Type B pancreatic cell (in vitro differentiated cells): ENCODE results near the gene DIAPH1. TPM values are rescaled to one million over a fixed set of nuclear protein-coding genes. Genes with fewer than 3 reads are reported as not detected.

Source experiments
- DNase-seq: peaks from one replicate; pipeline ENCODE4 v3.0.0; 2021; ENCODE audit warnings: mixed read lengths; ENCODE audit not compliant: unreplicated experiment; ENCODE audit errors: extremely low spot score
- H3K27ac Mint-ChIP-seq: 2 replicates; pipeline ENCODE4 v1.8.0; 2021; ENCODE audit warnings: mild to moderate bottlenecking, mixed read lengths
- H3K27me3 Mint-ChIP-seq: 2 replicates; pipeline ENCODE4 v1.8.0; 2021; ENCODE audit warnings: mixed read lengths
- H3K36me3 Mint-ChIP-seq: 2 replicates; pipeline ENCODE4 v1.8.0; 2021; ENCODE audit warnings: mixed read lengths
- H3K4me1 Mint-ChIP-seq: one replicate; pipeline ENCODE4 v1.8.0; 2021; ENCODE audit warnings: mixed read lengths; ENCODE audit not compliant: unreplicated experiment
- H3K4me3 Mint-ChIP-seq: 2 replicates; pipeline ENCODE4 v1.8.0; 2021; ENCODE audit warnings: mild to moderate bottlenecking, mixed read lengths
- H3K9me3 Mint-ChIP-seq: 2 replicates; pipeline ENCODE4 v1.8.0; 2021; ENCODE audit warnings: mixed read lengths
- CTCF ChIP-seq: fragments of 200-600 bp; sonication (generic); conservative IDR thresholded peaks from 2 replicates; pipeline ENCODE4 v1.5.0; 2021; ENCODE audit warnings: antibody characterized with exemption, mild to moderate bottlenecking
- total RNA-seq: library from RNA; stranded (reverse); gene quantifications from 2 replicates; pipeline ENCODE4 v1.2.1, GENCODE V29; 2021; ENCODE audit warnings: low replicate concordance

The DIAPH1 gene
- total RNA-seq, 1 donor from 2014 or later = 79.6 TPM

DNA sequence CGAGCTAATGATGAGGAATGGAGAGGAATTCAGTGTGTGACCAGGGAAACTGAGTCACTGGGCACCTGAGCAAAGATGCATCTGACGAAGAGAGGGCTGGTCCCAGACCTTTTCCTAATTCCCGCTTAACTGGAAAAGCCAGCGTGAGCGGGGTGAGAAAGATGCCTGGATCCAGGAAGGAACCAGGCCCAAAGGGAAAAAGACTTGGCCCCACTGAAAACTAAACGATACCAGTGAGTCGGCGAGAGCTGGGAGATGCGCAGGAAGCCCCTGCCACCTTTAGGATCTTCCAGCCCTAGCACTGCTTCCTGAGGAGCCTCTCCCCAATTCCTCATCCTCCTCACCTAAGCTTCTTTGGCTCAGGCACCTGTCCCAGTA lies 32.9 kb upstream of the DIAPH1 start:
- H3K4me3 Mint-ChIP-seq = peak overlapping the region; percentile 99
- no peaks in the 10 kb centered on the region for H3K27me3 Mint-ChIP-seq
- DNase-seq = no peak
- H3K27ac Mint-ChIP-seq = peak overlapping the region; percentile 9
- no peak for TF ChIP-seq CTCF
- no peaks in the 10 kb centered on the region for H3K9me3 Mint-ChIP-seq
- no peaks in the 10 kb centered on the region for H3K36me3 Mint-ChIP-seq
- peaks cover 4% of the 10 kb centered on the region for H3K4me1 Mint-ChIP-seq

GRCh38 chr5:141650851-141651727 lies 32.3 kb upstream of the DIAPH1 start, which contains the start of gene FCHSD1:
TSS of gene FCHSD1 (minus strand) at chr5:141651418. CDS start at chr5:141651368, 50 bp downstream.
- peaks cover 4% of the 10 kb centered on the region for H3K4me1 Mint-ChIP-seq
- peak within 1 kb of the TSS; percentile 99 for H3K4me3 Mint-ChIP-seq
- peak; percentile 37 for TF ChIP-seq CTCF
- H3K27me3 Mint-ChIP-seq = no peaks in the 10 kb centered on the region
- H3K27ac Mint-ChIP-seq = peak within 1 kb of the TSS; percentile 9
- DNase-seq = peak; percentile 88
- H3K9me3 Mint-ChIP-seq = no peaks in the 10 kb centered on the region
- peaks cover 1% of the 10 kb centered on the region for H3K36me3 Mint-ChIP-seq

DNA sequence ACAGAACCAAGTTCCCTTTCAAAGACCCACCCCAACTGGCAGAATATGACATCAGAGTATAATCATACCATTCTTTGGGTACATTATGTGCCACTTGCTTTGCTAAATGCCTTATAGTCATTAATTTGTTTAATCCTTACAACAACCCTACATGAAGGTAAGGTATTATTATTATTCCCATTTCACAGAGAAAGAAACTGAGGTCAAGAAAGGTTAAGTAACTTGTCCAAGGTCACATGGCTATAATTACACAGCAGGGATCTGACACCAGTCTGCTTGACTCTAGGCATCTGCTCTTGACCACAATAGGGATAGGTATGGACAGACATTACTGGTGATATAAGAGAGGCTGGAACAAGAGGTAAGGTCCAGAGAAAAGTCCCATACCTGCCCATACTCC lies 31.2 kb upstream of the DIAPH1 start:
- no peak for DNase-seq
- Mint-ChIP-seq H3K27ac (no peak overlapping the region), H3K4me1 (peaks cover 4% of the 10 kb centered on the region), H3K36me3 (peaks cover 7% of the 10 kb centered on the region), H3K9me3 (no peaks in the 10 kb centered on the region), H3K4me3 (peak overlapping the region; percentile 99), H3K27me3 (no peaks in the 10 kb centered on the region)
- no peak for TF ChIP-seq CTCF

DNA sequence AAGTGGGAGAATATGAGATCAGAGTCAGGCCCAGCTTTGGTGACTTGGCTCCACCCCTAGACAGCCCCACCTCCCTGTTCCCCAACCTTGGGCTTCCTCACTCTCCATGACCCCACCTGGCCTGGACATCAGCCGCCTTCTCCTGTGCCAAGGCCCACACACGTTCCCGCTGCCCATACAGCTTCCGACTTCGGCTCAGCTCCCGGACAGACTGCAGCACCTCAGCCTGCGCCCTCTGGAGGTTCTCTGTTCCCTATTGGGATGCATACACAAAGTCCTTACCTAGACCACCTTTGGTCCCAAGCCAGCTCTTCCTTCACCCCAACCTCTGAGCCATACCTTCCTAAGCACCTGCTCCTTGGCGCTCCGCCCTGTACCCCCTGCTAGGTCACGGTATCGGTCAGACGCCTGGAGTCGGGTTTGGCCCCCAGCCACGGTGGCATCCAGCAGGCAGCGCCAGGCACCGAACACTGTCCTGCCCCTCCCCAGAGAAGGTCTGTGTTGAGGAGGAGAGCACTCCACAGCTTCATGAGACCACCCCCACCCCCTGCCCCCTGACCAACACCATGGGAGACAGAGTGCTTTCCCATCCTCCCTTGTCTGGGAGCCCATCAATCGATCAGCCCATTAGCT lies 30.4 kb upstream of the DIAPH1 start:
- no peak for TF ChIP-seq CTCF
- H3K4me1 Mint-ChIP-seq = peaks cover 4% of the 10 kb centered on the region
- DNase-seq = no peak
- H3K4me3 Mint-ChIP-seq = no peak overlapping the region
- peaks cover 7% of the 10 kb centered on the region for H3K36me3 Mint-ChIP-seq
- no peaks in the 10 kb centered on the region for H3K27me3 Mint-ChIP-seq
- H3K27ac Mint-ChIP-seq = no peak overlapping the region
- no peaks in the 10 kb centered on the region for H3K9me3 Mint-ChIP-seq

GRCh38 chr5:141647851-141648250 lies 29.1 kb upstream of the DIAPH1 start:
- no peak for TF ChIP-seq CTCF
- Mint-ChIP-seq H3K27ac (no peak overlapping the region), H3K4me1 (peaks cover 4% of the 10 kb centered on the region), H3K27me3 (no peaks in the 10 kb centered on the region), H3K4me3 (no peak overlapping the region), H3K36me3 (peaks cover 7% of the 10 kb centered on the region), H3K9me3 (no peaks in the 10 kb centered on the region)
- no peak for DNase-seq
